ENCODE measurements around the gene AURKB.
"Not testable (repeated sequence)": the region's sequence is repeated elsewhere in the genome, so short reads cannot be mapped to it uniquely, and the experiment has no call there.

AURKB gene

DNA sequence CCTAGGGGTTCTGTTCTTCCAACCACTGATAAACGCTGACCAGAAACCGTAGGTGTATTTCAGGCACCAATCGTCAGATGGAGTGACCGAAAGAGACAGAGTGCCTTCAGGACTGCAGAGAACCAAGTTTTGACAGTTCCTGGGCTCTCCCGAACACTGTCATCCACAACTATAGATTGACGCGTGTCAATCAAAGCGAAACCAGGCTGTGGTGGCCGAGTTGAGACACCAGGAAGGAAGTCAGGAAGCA lies 11.9 kb upstream of the AURKB start:
- H3K27ac ChIP-seq: peak overlapping the region; percentile 99
- ChIA-PET CTCF (interaction anchor here (0.6 to 2.2 kb wide), 3 partner anchors 84 to 107 kb away, joined by 3 to 8 read pairs (median 4); no protein-coding TSS in a partner anchor), POLR2A (ENCODE audit: low non-redundant PET) (interaction anchor here (0.6 to 1.2 kb wide), 3 partner anchors 25 to 73 kb away, joined by 4 to 6 read pairs (median 6); partner anchors contain the start of genes CTC1 and SLC25A35)
- no peak for DNase-seq (ENCODE audit: low spot score)
- TF ChIP-seq, protein P1, sequence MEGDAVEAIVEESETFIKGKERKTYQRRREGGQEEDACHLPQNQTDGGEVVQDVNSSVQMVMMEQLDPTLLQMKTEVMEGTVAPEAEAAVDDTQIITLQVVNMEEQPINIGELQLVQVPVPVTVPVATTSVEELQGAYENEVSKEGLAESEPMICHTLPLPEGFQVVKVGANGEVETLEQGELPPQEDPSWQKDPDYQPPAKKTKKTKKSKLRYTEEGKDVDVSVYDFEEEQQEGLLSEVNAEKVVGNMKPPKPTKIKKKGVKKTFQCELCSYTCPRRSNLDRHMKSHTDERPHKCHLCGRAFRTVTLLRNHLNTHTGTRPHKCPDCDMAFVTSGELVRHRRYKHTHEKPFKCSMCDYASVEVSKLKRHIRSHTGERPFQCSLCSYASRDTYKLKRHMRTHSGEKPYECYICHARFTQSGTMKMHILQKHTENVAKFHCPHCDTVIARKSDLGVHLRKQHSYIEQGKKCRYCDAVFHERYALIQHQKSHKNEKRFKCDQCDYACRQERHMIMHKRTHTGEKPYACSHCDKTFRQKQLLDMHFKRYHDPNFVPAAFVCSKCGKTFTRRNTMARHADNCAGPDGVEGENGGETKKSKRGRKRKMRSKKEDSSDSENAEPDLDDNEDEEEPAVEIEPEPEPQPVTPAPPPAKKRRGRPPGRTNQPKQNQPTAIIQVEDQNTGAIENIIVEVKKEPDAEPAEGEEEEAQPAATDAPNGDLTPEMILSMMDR (conservative IDR thresholded peaks at IDR 0.05; ENCODE audit: low read depth): no peak

DNA sequence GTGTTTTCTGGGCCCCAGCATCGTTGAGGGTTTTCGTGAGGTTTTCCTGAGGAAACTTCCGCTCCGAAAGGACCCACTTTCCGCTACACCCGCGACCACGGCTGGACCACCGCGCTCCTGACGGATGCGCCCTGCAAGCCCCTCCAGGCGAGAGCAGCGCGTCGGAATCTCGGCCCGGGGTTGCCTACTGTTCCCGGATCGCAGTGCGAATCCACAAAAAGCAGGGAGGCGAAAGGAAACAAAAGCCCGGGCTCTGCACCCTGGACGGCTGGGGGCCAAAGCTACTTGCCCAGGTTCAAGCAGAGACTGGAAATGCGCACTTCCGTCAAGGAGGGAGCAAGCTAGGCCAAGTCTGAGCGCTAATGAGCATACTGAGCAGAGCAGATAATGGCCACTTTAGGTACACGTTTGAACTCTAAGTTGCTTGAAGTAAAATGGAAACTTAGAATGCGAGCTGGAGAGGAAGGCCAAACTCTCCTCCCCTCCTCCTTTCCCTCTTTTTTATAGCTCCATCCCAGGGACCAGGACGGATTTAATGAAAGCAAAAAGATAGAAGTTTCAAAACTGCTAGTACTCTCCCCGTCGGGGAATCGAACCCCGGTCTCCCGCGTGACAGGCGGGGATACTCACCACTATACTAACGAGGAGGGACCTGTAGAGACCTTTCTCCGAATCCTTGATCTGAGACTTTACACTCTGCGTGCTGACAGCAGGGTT lies 11.4 kb upstream of the AURKB start:
- POLR2A ChIA-PET (ENCODE audit: low non-redundant PET): interaction anchor here (0.6 to 1.2 kb wide), 4 partner anchors 12 to 73 kb away, joined by 4 to 6 read pairs (median 4); partner anchors contain the start of gene SLC25A35
- peak; percentile 81 for DNase-seq (ENCODE audit: low spot score)
- H3K27ac ChIP-seq: peak overlapping the region; percentile 99
- CTCF ChIA-PET: interaction anchor here (0.6 to 2.2 kb wide), 6 partner anchors 25 to 231 kb away, joined by 3 to 8 read pairs (median 4); partner anchors contain the start of gene ALOXE3
- TF ChIP-seq, protein P1 (conservative IDR thresholded peaks at IDR 0.05; ENCODE audit: low read depth): no peak

- DNase-seq (ENCODE audit: low spot score): peak; percentile 88
- POLR2A ChIA-PET (ENCODE audit: low non-redundant PET): interaction anchor here (0.7 to 0.9 kb wide), 2 partner anchors 11 to 29 kb away, joined by 4 read pairs; no protein-coding TSS in a partner anchor
- CTCF ChIA-PET: interaction anchor here (0.8 to 2.2 kb wide), 6 partner anchors 26 to 135 kb away, joined by 3 to 8 read pairs (median 4); partner anchors contain the start of gene ALOXE3
These were observed 10.6 kb upstream of the AURKB start for GRCh38 chr17:8220783-8221662.

DNA sequence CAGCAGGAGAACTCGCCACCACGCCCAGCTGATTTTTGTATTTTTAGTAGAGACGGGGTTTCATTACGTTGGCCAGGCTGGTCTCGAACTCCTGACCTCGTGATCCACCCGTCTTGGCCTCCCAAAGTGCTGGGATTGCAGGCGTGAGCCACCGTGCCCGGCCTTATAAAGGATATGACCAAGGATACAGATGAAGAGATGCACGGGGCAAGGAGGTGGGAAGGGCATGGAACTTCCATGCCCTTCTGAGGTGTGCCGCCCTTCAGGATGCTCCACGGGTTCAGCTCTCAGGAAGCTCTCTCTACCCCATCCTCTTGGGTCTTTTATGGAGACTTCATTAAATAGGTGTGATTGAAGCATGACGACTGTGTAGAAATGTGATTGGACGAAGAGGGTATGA lies 3.6 kb upstream of the AURKB start:
- H3K27ac ChIP-seq; DNase-seq (ENCODE audit: low spot score); POLR2A ChIA-PET (ENCODE audit: low non-redundant PET): not testable (repeated sequence)
- CTCF ChIA-PET: interaction anchor here (1.3 kb wide), 1 partner anchor 76 kb away, joined by 5 read pairs; no protein-coding TSS in a partner anchor

More at GRCh38 chr17:8220783-8221662, 10.6 kb upstream of the AURKB start:
- peak overlapping the region; percentile 99 for H3K27ac ChIP-seq
- TF ChIP-seq, protein P1 (conservative IDR thresholded peaks at IDR 0.05; ENCODE audit: low read depth): no peak

- ChIA-PET POLR2A (ENCODE audit: low non-redundant PET) (no interaction called here), CTCF (interaction anchor here (0.6 to 1.3 kb wide), 2 partner anchors 74 to 680 kb away, joined by 3 to 5 read pairs; no protein-coding TSS in a partner anchor)
- TF ChIP-seq, protein P1 (conservative IDR thresholded peaks at IDR 0.05; ENCODE audit: low read depth): no peak
- DNase-seq (ENCODE audit: low spot score): no peak
- H3K27ac ChIP-seq: no peak overlapping the region
These were observed 2.2 kb upstream of the AURKB start for GRCh38 chr17:8212312-8213180.

- CTCF ChIA-PET: interaction anchor here (0.6 kb wide), 1 partner anchor 150 kb away, joined by 6 read pairs; no protein-coding TSS in a partner anchor
- POLR2A ChIA-PET (ENCODE audit: low non-redundant PET): interaction anchor here (0.7 to 1.5 kb wide), 4 partner anchors 19 to 244 kb away, joined by 3 to 6 read pairs (median 4); no protein-coding TSS in a partner anchor
These were observed 535 bp upstream of the AURKB start for GRCh38 chr17:8210761-8211458.

More at GRCh38 chr17:8210761-8211458, 535 bp upstream of the AURKB start:
- peak overlapping the region; percentile 91 for H3K27ac ChIP-seq
- DNase-seq (ENCODE audit: low spot score): no peak
- TF ChIP-seq, protein P1 (conservative IDR thresholded peaks at IDR 0.05; ENCODE audit: low read depth): no peak

All from RWPE1 (cell line).